Calu3 (cell line): Measurements from ENCODE around the gene OR2AG1. TPM values are rescaled to one million over a fixed set of nuclear protein-coding genes. Genes with fewer than 3 reads are reported as not detected.

Experiments
- BruUV-seq: library from RNA; stranded (reverse); fragments of 400-500 nt; replicated peaks from 2 replicates; lab custom pipeline; 2021; lab: Mats Ljungman, UMichigan
- CTCF ChIA-PET: fragments of 300-600 bp; sonication (Branson Sonifier 250); formaldehyde crosslinking; loops from one replicate; lab custom pipeline; 2022; ENCODE audit warnings: antibody characterized with exemption; lab: Charles Lee
- DNase-seq: peaks from one replicate; pipeline ENCODE4 v3.0.0; 2022
- H3K27ac Mint-ChIP-seq: one replicate; pipeline ENCODE4 v1.8.0; 2022; ENCODE audit warnings: mixed read lengths; ENCODE audit not compliant: unreplicated experiment
- H3K27me3 Mint-ChIP-seq: one replicate; pipeline ENCODE4 v1.8.0; 2022; ENCODE audit warnings: mixed read lengths; ENCODE audit not compliant: unreplicated experiment
- H3K36me3 Mint-ChIP-seq: one replicate; pipeline ENCODE4 v1.8.0; 2022; ENCODE audit warnings: mild to moderate bottlenecking, moderate library complexity, mixed read lengths; ENCODE audit not compliant: insufficient read depth, unreplicated experiment
- H3K4me1 Mint-ChIP-seq: one replicate; pipeline ENCODE4 v1.8.0; 2022; ENCODE audit warnings: mild to moderate bottlenecking, low read depth, mixed read lengths; ENCODE audit not compliant: unreplicated experiment
- H3K4me3 Mint-ChIP-seq: one replicate; pipeline ENCODE4 v1.8.0; 2022; ENCODE audit warnings: mild to moderate bottlenecking, low read depth, moderate library complexity, mixed read lengths; ENCODE audit not compliant: unreplicated experiment
- H3K9me3 Mint-ChIP-seq: one replicate; pipeline ENCODE4 v1.8.0; 2022; ENCODE audit warnings: low read depth, mixed read lengths; ENCODE audit not compliant: unreplicated experiment
- intact Hi-C: fragments of 100-400 bp; cut with micrococcal nuclease; formaldehyde crosslinking; loops from one replicate; pipeline ENCODE4 v1.10.0; 2022; ENCODE audit not compliant: unreplicated experiment
- total RNA-seq: library from RNA; stranded (reverse); gene quantifications from 2 replicates; pipeline ENCODE4 v1.2.3, GENCODE V29; 2022
- TF ChIP-seq, protein P1 (sequence below): fragments of 200-600 bp; IDR thresholded peaks from one replicate; pipeline ENCODE4 v1.8.0; 2022; ENCODE audit warnings: antibody characterized with exemption; ENCODE audit not compliant: unreplicated experiment

OR2AG1 gene
- total RNA-seq, 1 experiment from 2014 or later = not detected

DNA sequence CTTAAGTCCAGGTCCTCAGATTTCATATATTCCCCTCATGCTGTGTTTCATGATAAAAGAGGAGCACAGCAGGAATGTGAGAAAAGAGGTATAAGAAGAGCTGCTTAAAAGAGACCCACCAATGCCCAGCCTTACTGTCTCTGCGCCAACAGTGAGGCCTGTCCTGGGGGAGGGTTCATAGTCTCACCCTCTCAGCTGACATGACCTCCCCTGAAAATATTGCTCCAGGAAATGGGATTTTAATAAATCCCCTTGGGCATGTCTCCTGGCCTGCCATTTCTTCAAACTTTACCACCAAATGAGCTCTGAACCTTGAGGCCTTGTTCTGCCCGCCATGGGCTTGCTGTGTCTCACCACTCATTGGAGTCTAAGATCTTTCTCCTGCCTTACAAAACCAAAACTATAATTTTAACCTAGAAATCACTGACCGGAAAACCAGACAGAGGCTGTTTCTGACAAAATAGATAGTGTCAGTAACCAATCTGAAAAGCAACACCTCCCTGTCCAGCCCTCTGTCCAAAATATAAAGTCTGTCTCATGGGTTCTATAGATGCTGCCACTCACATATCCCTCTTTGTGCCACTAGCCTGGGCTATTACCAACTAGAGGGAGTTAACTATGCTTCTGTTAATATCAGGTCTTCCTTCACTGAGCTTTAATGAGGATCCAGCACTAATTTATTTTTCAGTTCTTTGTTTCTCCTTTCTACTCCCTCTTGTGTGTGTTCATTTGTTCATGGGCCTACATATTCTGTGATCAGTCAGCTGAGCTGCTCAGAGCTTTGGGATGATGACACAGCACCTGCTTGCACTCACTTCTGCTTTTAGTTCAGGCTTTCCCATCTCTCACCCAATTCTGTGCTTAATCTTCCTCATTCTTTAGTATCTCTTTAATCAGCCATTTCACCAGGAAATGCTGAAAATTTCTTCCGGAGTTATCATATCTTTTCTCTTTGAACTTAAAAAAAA, 10.6 kb upstream of the OR2AG1 start, which contains the start of gene OR2AG2:
OR2AG2 (minus strand) TSS at position 51 of the 968 bp plus-strand sequence. CDS start 3,019 bp downstream, outside the sequence.
- Mint-ChIP-seq H3K27ac (no peak within 1 kb of the TSS), H3K4me1 (no peaks in the 10 kb centered on the region), H3K36me3 (no peaks in the 10 kb centered on the region), H3K9me3 (no peaks in the 10 kb centered on the region), H3K27me3 (peaks cover 64% of the 10 kb centered on the region), H3K4me3 (no peak within 1 kb of the TSS)
- BruUV-seq = no TSS peak
- intact Hi-C loops = no loop called here
- CTCF ChIA-PET = no interaction called here
- no peak for DNase-seq
- TF ChIP-seq, protein P1, sequence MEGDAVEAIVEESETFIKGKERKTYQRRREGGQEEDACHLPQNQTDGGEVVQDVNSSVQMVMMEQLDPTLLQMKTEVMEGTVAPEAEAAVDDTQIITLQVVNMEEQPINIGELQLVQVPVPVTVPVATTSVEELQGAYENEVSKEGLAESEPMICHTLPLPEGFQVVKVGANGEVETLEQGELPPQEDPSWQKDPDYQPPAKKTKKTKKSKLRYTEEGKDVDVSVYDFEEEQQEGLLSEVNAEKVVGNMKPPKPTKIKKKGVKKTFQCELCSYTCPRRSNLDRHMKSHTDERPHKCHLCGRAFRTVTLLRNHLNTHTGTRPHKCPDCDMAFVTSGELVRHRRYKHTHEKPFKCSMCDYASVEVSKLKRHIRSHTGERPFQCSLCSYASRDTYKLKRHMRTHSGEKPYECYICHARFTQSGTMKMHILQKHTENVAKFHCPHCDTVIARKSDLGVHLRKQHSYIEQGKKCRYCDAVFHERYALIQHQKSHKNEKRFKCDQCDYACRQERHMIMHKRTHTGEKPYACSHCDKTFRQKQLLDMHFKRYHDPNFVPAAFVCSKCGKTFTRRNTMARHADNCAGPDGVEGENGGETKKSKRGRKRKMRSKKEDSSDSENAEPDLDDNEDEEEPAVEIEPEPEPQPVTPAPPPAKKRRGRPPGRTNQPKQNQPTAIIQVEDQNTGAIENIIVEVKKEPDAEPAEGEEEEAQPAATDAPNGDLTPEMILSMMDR = no peak

DNA sequence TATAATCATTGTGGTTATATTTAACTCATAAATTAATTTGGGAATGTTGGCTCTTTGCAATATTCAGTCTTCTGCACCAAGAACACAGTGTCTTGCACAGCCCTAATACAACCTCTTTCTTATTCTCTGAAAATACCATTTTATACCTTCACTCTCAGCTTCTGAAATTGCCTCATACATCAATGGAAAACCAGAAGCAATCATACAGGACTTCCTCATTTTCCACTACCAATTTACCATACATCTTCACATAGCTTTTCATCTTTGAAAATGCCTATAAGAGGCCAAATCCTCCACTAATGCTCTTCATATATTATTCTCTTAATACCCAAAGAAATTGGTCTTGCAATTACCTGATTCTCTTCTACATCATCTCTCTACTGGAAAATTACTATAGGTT, 4.3 kb upstream of the OR2AG1 start:
- H3K4me1 Mint-ChIP-seq = no peaks in the 10 kb centered on the region
- CTCF ChIA-PET = no interaction called here
- H3K9me3 Mint-ChIP-seq = no peaks in the 10 kb centered on the region
- H3K36me3 Mint-ChIP-seq = no peaks in the 10 kb centered on the region
- TF ChIP-seq, protein P1 = no peak
- BruUV-seq = no TSS peak
- intact Hi-C loops = no loop called here
- DNase-seq = no peak
- peaks cover 10% of the 10 kb centered on the region for H3K27me3 Mint-ChIP-seq
- no peak overlapping the region for H3K4me3 Mint-ChIP-seq
- no peak overlapping the region for H3K27ac Mint-ChIP-seq

DNA sequence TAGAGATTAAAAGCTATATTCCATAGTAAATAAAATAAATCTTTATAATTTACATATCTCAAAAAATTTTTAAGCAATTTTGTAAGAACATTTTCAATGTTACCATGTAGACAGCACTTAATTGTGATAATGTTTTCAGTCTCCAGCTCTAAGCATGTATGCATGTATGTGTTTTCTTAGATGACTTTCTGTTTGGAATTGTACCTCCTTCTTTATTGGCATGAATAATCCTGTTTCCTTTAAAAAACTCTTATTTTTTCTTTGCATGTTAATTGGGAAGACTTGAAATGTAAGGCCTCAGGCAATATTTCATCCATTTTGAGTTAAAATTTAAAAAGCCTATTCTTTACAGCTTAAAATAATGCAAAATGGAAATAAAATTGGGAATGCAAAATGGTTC, 2.0 kb upstream of the OR2AG1 start:
- peaks cover 7% of the 10 kb centered on the region for H3K27me3 Mint-ChIP-seq
- DNase-seq = no peak
- TF ChIP-seq, protein P1 = no peak
- H3K4me1 Mint-ChIP-seq = no peaks in the 10 kb centered on the region
- intact Hi-C loops = no loop called here
- H3K9me3 Mint-ChIP-seq = no peaks in the 10 kb centered on the region
- H3K4me3 Mint-ChIP-seq = no peak overlapping the region
- CTCF ChIA-PET = no interaction called here
- no TSS peak for BruUV-seq
- no peak overlapping the region for H3K27ac Mint-ChIP-seq
- no peaks in the 10 kb centered on the region for H3K36me3 Mint-ChIP-seq

DNA sequence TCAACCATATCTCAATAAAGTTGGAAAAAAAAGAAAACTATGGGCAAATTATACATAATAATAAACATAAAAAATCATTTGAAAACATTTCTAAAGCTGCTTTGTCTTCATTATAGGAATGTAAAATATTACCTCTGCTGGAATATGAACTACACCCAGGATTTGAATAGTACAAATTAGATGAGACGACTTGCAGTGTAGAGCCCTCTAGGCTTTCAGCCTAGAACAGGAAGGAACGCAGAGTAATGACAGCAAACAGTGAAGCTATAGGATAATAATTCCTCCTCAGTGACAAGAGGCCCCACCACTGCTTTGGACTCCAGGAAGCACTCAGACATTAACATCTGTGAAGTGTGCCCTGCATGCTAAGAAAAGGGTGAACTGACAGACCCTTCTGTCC, 7.7 kb downstream of the OR2AG1 start:
- intact Hi-C loops = no loop called here
- peaks cover 4% of the 10 kb centered on the region for H3K36me3 Mint-ChIP-seq
- CTCF ChIA-PET = no interaction called here

More for the DNA sequence above, 7.7 kb downstream of the OR2AG1 start:
- Mint-ChIP-seq H3K4me3 (no peak overlapping the region), H3K27me3 (peaks cover 14% of the 10 kb centered on the region), H3K27ac (no peak overlapping the region), H3K9me3 (no peaks in the 10 kb centered on the region), H3K4me1 (no peaks in the 10 kb centered on the region)
- DNase-seq = no peak
- TF ChIP-seq, protein P1 = no peak
- no TSS peak for BruUV-seq
